KOPT-K1 (cell line): Measurements from ENCODE around the gene AHCTF1.
"Not testable (repeated sequence)": the region's sequence is repeated elsewhere in the genome, so short reads cannot be mapped to it uniquely, and the experiment has no call there.

ENCODE experiments used
- H3K27ac ChIP-seq: fragments of 200-600 bp; sonication (generic); 2 replicates; pipeline ENCODE4 v1.5.1; 2016; ENCODE audit warnings: antibody characterized with exemption, mild to moderate bottlenecking, low read depth, low read length; ENCODE audit not compliant: poor library complexity, severe bottlenecking
- H3K36me3 ChIP-seq: fragments of 200-600 bp; sonication (generic); 2 replicates; pipeline ENCODE4 v1.5.1; 2017; ENCODE audit warnings: antibody characterized with exemption, mild to moderate bottlenecking, low read length, moderate library complexity; ENCODE audit not compliant: insufficient read depth
- H3K9me3 ChIP-seq: fragments of 200-600 bp; sonication (generic); 2 replicates; pipeline ENCODE4 v1.5.1; 2017; ENCODE audit warnings: antibody characterized with exemption, low read length, mild to moderate bottlenecking; ENCODE audit not compliant: insufficient read depth, poor library complexity, severe bottlenecking

Gene AHCTF1

GRCh38 chr1:246885389-246885788, 46.4 kb downstream of the AHCTF1 start:
- H3K36me3 ChIP-seq = peaks cover 88% of the 10 kb centered on the region
- H3K27ac ChIP-seq, H3K9me3 ChIP-seq: not testable (repeated sequence)

GRCh38 chr1:246878551-246878950, 53.2 kb downstream of the AHCTF1 start:
- H3K27ac ChIP-seq = no peak overlapping the region
- no peaks in the 10 kb centered on the region for H3K9me3 ChIP-seq
- H3K36me3 ChIP-seq = peaks cover 86% of the 10 kb centered on the region

GRCh38 chr1:246876431-246876830, 55.3 kb downstream of the AHCTF1 start:
- Histone ChIP-seq H3K9me3 (no peaks in the 10 kb centered on the region), H3K27ac (no peak overlapping the region), H3K36me3 (peaks cover 91% of the 10 kb centered on the region)

- no peak overlapping the region for H3K27ac ChIP-seq
These were observed 56.4 kb downstream of the AHCTF1 start for GRCh38 chr1:246875041-246876026.

GRCh38 chr1:246865921-246866320, 65.8 kb downstream of the AHCTF1 start:
- peaks cover 97% of the 10 kb centered on the region for H3K36me3 ChIP-seq
- no peak overlapping the region for H3K27ac ChIP-seq
- no peaks in the 10 kb centered on the region for H3K9me3 ChIP-seq

More at GRCh38 chr1:246875041-246876026, 56.4 kb downstream of the AHCTF1 start:
- Histone ChIP-seq H3K36me3 (peaks cover 96% of the 10 kb centered on the region), H3K9me3 (no peaks in the 10 kb centered on the region)

GRCh38 chr1:246863791-246864190, 68.0 kb downstream of the AHCTF1 start:
- not testable (repeated sequence) for H3K27ac ChIP-seq, H3K9me3 ChIP-seq
- peaks cover 97% of the 10 kb centered on the region for H3K36me3 ChIP-seq

GRCh38 chr1:246860401-246860800, 71.3 kb downstream of the AHCTF1 start:
- Histone ChIP-seq H3K36me3 (peaks cover 99% of the 10 kb centered on the region), H3K27ac (no peak overlapping the region), H3K9me3 (no peaks in the 10 kb centered on the region)

- Histone ChIP-seq H3K36me3 (peaks cover 98% of the 10 kb centered on the region), H3K9me3 (no peaks in the 10 kb centered on the region), H3K27ac (no peak overlapping the region)
These were observed 75.4 kb downstream of the AHCTF1 start for GRCh38 chr1:246856371-246856770.

- H3K9me3 ChIP-seq, H3K27ac ChIP-seq: not testable (repeated sequence)
- peaks cover 98% of the 10 kb centered on the region for H3K36me3 ChIP-seq
These were observed 81.1 kb downstream of the AHCTF1 start for GRCh38 chr1:246850640-246851039.

- Histone ChIP-seq H3K27ac (no peak overlapping the region), H3K9me3 (no peaks in the 10 kb centered on the region), H3K36me3 (peaks cover 96% of the 10 kb centered on the region)
These were observed 87.9 kb downstream of the AHCTF1 start for GRCh38 chr1:246843876-246844275.

GRCh38 chr1:246840761-246841160, 91.0 kb downstream of the AHCTF1 start:
- peaks cover 68% of the 10 kb centered on the region for H3K36me3 ChIP-seq
- not testable (repeated sequence) for H3K9me3 ChIP-seq, H3K27ac ChIP-seq

- H3K9me3 ChIP-seq = no peaks in the 10 kb centered on the region
- no peak overlapping the region for H3K27ac ChIP-seq
- H3K36me3 ChIP-seq = peaks cover 42% of the 10 kb centered on the region
These were observed 93.7 kb downstream of the AHCTF1 start for GRCh38 chr1:246838118-246838456.

- H3K9me3 ChIP-seq = no peaks in the 10 kb centered on the region
- H3K27ac ChIP-seq = no peak overlapping the region
- peaks cover 37% of the 10 kb centered on the region for H3K36me3 ChIP-seq
These were observed 94.2 kb downstream of the AHCTF1 start for GRCh38 chr1:246837418-246838117.

GRCh38 chr1:246836209-246836966, 95.4 kb downstream of the AHCTF1 start:
- H3K27ac ChIP-seq = no peak overlapping the region
- H3K36me3 ChIP-seq = peaks cover 25% of the 10 kb centered on the region
- no peaks in the 10 kb centered on the region for H3K9me3 ChIP-seq

- Histone ChIP-seq H3K27ac (no peak overlapping the region), H3K9me3 (peaks cover 7% of the 10 kb centered on the region), H3K36me3 (no peaks in the 10 kb centered on the region)
These were observed 100.2 kb downstream of the AHCTF1 start for GRCh38 chr1:246831543-246831942.
